ENCODE data around the gene MUC12.
"Not testable (repeated sequence)": the region's sequence is repeated elsewhere in the genome, so short reads cannot be mapped to it uniquely, and the experiment has no call there.

The MUC12 gene, protein sequence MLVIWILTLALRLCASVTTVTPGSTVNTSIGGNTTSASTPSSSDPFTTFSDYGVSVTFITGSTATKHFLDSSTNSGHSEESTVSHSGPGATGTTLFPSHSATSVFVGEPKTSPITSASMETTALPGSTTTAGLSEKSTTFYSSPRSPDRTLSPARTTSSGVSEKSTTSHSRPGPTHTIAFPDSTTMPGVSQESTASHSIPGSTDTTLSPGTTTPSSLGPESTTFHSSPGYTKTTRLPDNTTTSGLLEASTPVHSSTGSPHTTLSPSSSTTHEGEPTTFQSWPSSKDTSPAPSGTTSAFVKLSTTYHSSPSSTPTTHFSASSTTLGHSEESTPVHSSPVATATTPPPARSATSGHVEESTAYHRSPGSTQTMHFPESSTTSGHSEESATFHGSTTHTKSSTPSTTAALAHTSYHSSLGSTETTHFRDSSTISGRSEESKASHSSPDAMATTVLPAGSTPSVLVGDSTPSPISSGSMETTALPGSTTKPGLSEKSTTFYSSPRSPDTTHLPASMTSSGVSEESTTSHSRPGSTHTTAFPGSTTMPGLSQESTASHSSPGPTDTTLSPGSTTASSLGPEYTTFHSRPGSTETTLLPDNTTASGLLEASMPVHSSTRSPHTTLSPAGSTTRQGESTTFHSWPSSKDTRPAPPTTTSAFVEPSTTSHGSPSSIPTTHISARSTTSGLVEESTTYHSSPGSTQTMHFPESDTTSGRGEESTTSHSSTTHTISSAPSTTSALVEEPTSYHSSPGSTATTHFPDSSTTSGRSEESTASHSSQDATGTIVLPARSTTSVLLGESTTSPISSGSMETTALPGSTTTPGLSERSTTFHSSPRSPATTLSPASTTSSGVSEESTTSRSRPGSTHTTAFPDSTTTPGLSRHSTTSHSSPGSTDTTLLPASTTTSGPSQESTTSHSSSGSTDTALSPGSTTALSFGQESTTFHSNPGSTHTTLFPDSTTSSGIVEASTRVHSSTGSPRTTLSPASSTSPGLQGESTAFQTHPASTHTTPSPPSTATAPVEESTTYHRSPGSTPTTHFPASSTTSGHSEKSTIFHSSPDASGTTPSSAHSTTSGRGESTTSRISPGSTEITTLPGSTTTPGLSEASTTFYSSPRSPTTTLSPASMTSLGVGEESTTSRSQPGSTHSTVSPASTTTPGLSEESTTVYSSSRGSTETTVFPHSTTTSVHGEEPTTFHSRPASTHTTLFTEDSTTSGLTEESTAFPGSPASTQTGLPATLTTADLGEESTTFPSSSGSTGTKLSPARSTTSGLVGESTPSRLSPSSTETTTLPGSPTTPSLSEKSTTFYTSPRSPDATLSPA (N-terminal part only)

DNA sequence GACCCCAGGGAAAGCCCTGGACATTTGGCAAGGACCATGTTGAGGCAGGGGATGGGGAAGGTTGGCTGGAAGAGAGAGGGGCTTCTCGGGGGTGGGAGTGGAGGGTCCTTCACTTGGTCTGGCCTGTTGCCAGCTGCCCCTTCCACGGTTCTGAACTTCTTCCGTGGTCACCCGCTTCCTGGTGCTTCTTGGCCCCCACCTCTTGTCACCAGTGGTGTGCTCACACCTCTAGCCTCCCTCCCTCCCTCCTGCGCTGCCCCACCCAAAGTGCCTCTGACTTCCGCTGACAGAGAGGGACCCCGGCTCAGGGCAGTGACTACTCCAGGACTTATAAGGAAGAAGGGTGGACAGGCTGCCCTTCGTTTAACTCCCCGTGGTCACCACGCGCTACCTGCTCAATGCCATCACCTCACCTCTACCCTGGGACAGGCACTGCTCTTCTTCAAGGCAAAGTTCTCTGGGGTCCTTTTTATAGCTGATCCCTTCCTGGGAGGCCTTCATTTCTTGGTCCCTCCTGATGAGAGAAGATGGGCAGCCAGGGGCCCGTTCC, at the start of gene MUC12:
Gene MUC12, plus strand, starts transcription at position 500 of the 550 bp plus-strand sequence. CDS start 58 bp downstream, outside the sequence.
- DNase-seq: no peak

DNA sequence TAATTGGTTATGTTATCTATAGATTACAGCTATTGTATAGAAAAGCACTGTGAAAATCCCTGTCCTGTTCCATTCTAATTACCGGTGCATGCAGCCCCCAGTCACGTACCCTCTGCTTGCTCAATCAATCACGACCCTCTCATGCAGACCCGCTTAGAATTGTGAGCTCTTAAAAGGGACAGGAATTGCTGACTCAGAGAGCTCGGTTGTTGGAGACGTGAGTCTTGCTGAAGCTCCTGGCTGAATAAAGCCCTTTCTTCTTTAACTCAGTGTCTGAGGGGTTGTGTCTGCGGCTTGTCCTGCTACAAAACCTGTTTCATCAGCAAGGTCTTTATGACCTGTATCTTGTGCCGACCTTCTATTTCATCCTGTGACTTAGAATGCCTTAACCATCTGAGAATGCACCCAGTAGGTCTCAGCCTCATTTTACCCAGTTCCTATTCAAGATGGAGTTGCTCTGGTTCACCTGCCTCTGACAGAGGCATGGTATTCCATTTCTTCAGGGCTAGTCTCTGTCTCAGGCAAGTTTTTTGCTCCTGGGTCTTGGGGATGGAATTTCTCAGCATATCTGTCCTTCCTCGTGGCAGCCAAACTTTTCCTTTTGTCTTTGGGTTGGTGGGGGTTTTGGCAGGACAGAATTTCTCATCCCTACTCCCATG, 49.5 kb upstream of the MUC12 start:
- not testable (repeated sequence) for DNase-seq

DNA sequence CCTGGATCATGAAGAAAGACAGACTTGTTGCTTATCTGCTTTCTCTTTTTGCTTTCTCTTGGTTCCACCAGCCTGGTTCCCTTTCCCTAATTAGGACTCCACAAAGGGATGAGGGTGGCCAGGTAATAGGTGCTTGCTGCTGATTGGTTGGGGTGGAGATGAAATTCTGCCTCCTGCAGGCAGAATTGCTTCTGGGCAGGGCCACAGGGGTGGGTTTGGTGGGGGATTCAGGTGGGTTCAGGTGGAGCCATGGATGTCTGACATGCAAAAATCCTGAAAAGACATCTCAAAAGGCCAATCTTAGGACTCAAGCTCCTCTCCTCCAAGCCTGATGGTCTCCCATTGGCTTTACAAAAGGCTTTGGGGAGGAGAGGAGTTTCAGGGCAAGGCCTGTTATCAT, 48.3 kb upstream of the MUC12 start:
- no peak for DNase-seq

DNA sequence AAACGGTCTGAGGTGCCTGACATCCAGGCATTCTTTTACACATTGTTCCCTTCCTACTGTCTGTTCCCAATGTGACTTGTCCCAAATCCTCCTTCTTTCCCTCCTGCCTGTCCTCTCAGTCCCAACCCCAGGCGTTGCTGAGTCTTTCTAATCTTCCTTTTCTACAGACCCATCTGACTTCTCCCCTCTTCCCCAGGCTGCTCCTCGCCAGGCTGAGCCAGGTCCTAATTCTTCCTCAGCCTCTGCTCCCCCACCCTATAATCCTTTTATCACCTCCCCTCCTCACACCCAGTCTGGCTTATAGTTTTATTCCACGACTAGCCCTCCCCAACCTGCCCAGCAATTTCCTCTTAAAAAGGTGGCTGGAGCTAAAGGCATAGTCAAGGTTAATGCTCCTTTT, 45.7 kb upstream of the MUC12 start:
- not testable (repeated sequence) for DNase-seq

DNA sequence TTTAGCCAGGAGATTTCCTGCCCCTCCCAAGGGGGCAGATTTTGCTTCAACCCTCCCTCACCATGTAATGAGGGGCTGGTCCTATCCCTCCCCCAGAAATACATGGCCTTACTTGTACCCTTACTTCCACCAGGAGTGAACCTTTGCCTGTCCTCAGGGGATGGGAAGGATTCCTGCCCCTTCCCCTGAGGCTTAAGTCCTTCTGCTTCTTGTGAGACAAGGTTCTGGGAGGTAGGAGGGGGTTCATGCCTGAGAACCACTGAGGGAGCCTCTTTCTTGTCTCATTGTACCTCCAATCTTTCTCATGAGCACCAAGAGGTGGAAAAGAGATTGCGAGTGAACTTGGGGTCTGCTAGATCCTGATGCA, 39.6 kb upstream of the MUC12 start:
- DNase-seq: no peak

DNA sequence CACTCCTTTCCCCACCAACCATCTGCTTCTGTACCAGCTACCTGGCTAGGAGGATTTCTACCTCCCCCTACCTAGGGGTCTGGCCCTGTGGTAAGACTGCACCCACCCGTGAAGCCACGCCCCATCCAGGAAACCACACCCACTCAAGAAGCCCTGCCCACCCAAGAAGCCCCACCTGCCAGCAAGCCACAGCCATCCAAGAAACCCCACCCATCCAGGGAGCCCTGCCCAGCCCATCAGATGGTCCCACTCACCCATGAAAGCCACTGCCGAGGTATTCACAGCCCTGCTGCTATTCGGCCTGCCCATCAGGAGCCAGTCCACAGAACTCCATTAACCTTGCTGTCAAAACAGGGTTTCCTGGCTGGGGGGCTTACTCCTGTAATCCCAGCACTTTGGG, 35.6 kb upstream of the MUC12 start:
- DNase-seq: no peak

DNA sequence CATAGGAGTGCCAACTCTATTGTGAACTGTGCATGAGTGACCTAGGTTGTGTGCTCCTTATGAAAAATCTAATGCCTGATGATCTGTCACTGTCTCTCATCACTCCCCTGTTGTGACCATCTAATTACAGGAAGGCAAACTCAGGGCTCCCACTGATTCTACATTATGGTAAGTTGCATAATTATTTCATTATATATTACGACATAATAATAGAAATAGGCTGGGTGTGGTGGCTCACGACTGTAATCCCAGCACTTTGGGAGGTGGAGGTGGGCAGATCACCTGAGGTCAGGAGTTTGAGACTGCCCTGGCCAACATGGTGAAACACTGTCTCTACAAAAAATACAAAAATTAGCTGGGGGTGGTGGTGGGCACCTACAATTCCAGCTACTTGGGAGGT, 34.0 kb upstream of the MUC12 start:
- not testable (repeated sequence) for DNase-seq

DNA sequence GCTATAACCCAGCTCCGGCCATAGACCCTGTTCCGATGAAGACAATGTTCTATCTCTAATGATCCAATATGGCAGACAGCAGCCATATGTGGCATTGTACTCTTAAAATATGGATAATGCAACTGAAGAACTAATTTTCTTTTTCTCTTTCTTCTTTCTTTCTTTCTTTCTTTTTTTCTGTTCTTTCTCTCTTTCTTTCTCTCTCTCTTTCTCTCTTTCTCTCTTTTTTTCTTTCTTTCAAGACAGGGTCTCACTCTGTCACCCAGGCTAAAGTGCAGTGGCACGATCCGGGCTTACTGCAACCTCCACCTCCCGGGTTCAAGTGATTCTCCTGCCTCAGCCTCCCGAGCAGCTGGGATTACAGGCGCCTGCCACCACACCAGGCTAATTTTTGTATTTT, 33.2 kb upstream of the MUC12 start:
- not testable (repeated sequence) for DNase-seq

DNA sequence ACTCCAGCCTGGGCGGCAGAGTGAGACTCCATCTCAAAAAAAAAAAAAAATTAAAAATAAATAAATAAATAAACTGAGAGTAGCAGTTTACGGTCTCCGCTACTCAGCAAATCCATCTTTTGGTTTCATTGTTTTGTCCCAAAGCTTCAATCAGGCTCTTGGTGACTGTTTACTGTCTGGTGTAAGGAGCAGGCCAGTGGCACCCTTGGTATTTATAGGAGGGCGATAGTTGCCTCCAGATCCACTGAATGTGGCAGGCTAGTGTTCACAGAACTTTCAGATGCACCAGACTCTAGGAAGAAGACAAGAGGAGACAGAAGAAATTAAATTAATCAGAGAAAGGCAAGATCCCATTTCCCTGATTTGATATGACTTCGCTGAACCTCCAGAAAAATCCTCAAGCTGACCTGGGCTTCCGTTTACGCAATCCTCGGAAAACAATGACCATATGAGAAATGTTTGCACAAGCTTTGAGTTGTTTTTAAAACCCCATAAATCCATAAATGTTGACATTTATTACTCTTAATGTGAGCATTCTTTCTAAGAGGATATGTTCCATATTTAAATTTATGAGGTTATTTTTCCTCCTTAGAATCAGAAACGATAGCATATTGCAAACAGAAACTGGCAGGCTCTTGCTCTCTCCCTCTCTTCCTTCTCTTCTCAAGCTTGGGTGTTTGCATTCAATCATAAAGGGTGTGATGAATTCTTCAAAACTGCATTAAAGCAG, 27.2 kb upstream of the MUC12 start:
- no peak for DNase-seq

DNA sequence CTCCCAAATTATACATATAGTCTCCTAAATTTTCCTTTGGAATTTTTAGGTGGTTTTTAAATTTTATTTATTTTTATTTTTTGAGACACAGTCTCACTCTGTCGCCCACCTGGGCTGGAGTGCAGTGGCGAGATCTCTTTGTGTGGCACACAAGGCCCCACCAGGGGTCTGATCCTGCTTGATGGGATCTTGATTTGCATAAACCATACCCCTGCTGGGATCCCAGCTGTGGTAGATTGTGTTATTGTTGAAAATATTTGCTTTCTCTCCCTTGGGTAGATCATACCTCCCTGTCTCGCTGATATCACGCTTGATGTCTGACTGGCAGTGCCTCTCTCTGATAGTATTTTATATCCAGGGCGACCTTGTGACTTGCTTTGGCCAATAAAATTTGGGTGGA, 25.7 kb upstream of the MUC12 start:
- DNase-seq: no peak

DNA sequence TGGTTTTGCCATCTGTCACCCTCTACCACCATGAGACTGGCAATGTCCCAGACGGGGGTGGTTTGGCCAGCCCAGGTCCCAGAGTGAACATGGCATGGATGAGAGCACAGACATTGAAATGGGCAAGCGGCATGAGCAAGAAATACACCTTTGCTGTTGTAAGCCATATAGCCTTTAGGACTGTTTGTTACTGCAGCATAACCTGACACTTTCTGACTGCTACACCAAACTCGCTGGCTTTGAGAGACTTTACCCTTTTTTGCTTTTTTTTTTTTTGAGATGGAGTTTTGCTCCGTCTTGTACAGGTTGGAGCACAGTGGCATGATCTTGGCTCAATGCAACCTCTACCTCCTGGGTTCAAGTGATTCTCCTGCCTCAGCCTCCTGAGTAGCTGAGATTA, 25.2 kb upstream of the MUC12 start:
- no peak for DNase-seq

DNA sequence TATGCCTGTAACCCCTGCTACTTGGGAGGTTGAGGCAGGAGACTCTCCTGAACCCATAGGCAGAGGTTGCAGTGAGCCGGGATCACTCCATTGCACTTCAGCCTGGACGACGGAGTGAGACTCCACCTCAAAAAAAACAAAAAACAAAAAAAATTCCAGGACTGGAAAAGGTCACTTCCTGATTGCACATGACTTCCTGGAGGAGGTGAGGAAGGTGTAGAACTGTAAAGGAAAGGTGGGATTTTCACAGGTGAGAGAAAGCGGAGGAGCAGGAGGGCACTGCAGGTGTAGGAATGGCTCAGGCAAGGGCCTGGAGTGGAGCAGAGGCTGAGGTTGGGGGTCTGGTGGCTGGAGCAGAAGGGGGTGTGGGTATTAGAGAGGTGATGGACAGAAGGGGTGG, 23.3 kb upstream of the MUC12 start:
- DNase-seq: no peak

DNA sequence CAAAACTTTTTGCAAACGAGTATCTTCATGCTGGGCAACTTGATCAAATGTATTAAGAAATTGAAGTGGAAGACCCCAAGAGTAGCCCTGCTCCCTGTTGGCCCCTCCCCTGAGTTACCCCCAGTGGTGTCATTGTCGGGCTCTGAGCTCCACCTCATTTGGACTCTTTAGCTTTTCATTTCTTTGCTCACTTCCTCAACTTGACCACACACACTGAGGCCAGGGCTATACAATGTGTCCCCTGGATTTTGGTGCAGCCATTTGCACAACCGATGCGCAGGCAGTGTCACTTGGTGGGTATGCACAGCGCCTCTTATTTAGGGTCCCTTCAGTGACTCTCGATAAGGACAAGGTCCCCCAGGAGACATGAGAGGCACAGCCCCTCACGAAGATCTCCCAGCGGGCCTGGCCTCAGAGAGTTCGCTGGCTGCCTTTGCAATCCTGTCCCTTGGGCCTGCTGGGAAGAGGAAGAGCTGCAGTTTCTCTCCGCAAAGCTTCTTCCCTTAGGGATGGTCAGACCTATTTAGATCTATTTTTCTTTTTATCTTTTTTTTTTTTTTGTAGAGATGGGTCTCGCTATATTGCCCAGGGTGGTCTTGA, 22.5 kb upstream of the MUC12 start:
- DNase-seq: no peak

DNA sequence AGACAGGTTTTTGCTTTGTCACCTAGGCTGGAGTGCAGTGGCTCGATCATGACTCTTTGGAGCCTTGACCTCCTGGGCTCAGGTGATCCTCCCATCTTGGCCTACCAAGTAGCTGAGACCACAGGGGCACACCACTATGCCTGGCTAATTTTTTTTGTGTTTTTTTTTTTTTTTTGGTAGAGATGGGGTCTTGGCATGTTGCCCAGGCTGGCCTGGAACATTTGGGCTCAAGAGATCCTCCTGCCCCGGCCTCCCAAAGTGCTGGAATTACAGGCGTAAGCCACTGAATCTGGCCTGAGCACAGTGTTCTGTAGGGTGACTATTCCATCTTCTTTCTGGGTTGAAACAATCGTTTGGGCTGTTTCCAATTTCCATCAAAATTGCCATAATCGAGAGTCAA, 21.6 kb upstream of the MUC12 start:
- DNase-seq: no peak

DNA sequence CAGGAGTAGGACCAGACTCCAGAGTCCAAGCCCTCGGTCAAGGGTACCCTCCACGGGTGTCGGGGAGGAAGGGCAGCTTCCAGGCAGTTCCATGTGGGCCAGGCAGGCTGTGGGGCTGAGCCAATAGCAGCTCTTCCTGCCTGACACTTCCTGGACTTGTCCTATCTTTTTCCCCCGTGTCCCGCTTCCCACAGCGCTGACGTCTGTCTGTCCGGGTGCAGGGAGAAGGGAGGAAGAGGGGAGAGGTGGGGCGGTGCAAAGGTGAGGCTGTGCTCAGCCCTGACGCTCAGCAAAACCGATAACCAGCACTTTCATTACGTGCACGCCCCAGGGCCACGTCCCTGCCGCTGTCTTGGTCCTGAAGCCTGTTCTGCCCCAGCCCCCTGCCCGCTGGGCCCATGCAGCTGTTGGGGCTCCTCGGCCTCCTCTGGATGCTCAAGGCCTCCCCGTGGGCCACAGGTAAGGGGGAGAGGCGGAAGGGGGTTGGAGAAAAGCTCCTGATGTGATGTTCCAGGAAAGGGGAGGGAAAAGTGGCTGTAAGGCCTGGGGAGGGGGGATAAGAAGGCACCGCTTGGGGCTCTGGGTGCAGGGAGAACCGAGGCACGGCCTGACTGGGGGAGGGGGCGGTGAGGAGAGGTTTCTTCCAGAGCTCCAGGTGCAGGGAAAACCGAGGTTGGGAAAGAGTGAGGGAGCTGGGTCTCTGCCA, 20.0 kb upstream of the MUC12 start, which contains the start of gene MUC3A:
Gene MUC3A, plus strand, starts transcription at position 308 of the 706 bp plus-strand sequence. Its CDS starts 91 bp downstream, at position 399.
- no peak for DNase-seq

DNA sequence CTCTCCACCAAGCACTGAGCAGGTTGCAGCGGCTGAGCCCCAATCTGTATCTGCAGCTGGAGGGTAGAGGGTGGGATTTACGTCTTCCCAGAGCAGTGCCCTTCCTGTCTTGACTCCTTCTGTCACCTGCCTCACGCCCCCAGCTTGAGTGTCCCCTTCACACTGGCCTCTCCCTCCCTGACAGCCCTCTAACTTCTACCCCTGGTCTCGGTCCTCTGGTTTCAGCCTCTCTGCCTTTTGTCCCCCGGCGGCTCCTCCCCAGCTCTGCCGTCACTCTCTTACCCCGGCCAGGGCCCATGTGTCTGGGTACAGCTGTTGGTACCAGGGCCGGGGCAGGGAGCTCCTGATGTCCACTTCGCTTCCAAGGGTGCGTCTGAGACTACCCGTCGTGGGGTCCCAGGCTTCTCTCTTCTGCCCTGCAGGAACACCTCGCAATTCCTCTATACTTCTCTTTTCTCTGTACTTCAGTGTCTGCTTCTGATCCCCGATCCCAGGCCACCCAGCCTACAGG, 19.4 kb upstream of the MUC12 start:
- DNase-seq: no peak

DNA sequence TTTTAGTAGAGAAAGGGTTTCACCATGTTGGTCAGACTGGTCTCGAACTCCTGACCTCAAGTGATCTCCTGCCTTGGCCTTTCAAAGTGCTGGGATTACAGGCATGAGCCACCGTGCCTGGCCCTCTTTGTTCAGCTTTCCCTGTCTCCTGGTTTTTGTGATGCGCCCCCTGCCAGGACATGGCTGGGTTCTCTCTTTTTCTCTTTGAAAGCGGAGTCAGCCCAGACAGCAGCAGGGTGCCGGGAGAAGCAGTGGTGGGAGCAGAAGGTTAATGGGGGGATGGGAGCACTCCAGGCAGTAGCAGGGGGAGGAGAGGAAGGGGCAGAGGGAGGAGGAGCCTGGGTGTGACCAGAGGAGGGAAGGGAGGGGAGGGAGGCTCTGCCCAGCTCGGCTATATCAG, 18.2 kb upstream of the MUC12 start:
- DNase-seq: no peak

DNA sequence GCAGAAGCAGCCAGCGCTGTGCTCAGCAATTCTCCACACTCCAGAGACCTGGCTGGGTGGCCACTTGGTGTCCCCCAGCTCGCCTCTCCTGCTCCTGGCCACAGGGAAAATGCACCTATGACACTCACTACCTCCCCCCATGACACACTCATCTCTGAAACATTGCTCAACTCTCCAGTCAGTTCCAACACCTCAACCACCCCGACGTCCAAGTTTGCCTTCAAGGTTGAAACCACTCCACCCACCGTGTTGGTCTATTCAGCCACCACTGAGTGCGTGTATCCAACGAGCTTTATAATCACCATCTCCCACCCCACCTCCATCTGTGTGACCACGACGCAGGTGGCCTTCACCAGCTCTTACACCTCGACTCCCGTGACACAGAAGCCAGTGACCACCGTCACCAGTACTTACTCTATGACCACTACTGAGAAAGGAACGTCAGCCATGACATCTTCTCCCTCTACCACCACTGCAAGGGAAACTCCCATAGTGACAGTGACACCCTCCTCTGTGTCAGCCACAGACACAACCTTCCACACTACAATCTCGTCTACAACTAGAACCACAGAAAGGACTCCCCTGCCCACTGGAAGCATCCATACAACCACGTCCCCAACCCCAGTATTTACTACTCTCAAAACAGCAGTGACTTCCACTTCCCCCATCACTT, 17.3 kb upstream of the MUC12 start:
- DNase-seq: no peak

DNA sequence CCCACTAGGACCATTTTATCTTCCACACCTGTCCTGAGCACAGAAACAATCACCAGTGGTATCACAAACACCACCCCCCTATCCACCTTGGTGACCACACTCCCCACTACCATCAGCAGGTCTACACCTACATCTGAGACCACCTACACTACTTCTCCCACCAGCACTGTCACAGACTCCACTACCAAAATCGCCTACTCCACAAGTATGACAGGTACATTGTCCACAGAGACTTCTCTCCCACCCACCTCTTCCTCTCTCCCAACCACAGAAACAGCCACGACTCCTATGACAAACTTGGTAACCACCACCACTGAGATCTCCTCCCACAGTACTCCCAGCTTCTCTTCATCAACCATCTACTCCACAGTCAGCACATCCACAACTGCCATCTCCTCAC, 16.7 kb upstream of the MUC12 start:
- no peak for DNase-seq

Data from stimulated activated CD4-positive, alpha-beta T cell treated with anti-CD3 and anti-CD28 coated beads, Interleukin-12 subunit alpha, Interleukin-12 subunit beta, amount 100 ng/mL, for 4 hours (primary cell).